ENCODE results near the gene IL19. TPM values are rescaled to one million over a fixed set of nuclear protein-coding genes. Genes with fewer than 3 reads are reported as not detected.

Gene IL19
- total RNA-seq, 1 experiment from 2014 or later, result not detected

DNA sequence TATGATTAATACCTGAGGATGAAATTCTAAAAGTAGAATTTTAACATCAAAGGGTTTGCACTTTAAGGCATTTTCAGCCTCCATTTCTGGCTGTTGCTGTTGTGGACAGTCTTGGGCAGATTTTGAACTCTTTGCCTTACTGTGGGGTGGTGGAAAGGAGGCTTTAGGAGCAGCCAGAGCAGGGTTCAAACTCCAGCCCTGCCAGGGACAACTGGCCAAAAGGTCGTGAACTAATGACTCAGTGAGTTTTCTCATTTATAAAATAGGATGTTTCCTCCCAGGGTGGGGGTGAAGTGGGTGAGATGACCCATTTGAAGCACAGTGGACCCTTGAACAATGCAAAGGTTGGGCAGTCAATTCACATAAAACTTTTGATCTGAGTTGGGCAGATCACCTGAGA lies 49.1 kb upstream of the IL19 start:
- Histone ChIP-seq H4K5ac (ENCODE audit: insufficient read length, low read depth, low read length) (no peak overlapping the region), H3K9ac (ENCODE audit: extremely low read depth, insufficient read length, low read length) (no peak overlapping the region), H2BK5ac (ENCODE audit: insufficient read length, low read length) (no peak overlapping the region), H3K4me2 (ENCODE audit: insufficient read depth, insufficient read length, low read length) (no peak overlapping the region), H3K23ac (ENCODE audit: insufficient read length, low read depth, low read length) (no peak overlapping the region), H3K79me2 (ENCODE audit: insufficient read depth, low read length) (no peaks in the 10 kb centered on the region), H4K91ac (ENCODE audit: insufficient read length, low read depth, low read length) (no peak overlapping the region), H3K4me1 (ENCODE audit: insufficient read depth, low read length) (peaks cover 2% of the 10 kb centered on the region; the same call in 1 of the 2 replicates), H3K79me1 (ENCODE audit: insufficient read depth, low read depth, low read length, poor library complexity, severe bottlenecking) (peaks cover 4% of the 10 kb centered on the region), H3K9me3 (ENCODE audit: control insufficient read depth, low read depth, low read length) (no peaks in the 10 kb centered on the region), H2BK20ac (ENCODE audit: low read depth, low read length, poor library complexity, severe bottlenecking) (no peak overlapping the region), H3K23me2 (ENCODE audit: insufficient read length, low read depth, low read length, poor library complexity, severe bottlenecking) (no peaks in the 10 kb centered on the region), H3K18ac (ENCODE audit: insufficient read length, low read depth, low read length) (no peak overlapping the region), H2AFZ (ENCODE audit: low read length) (no peak overlapping the region), H3K4ac (ENCODE audit: low read depth, low read length) (no peak overlapping the region), H3T11ph (ENCODE audit: low read length) (no peak overlapping the region), H3K14ac (ENCODE audit: insufficient read depth, low read length) (no peak overlapping the region), H3K56ac (ENCODE audit: insufficient read length, low read depth, low read length) (no peak overlapping the region), H2AK5ac (ENCODE audit: insufficient read length, low read length) (no peak overlapping the region), H2BK15ac (ENCODE audit: low read depth, low read length) (no peak overlapping the region), H3K27me3 (ENCODE audit: insufficient read depth, low read length) (no peaks in the 10 kb centered on the region), H3K27ac (ENCODE audit: insufficient read length, low read depth, low read length) (no peak overlapping the region), H4K8ac (replicated peaks; ENCODE audit: insufficient read length, low read depth, low read length) (no peak overlapping the region), H2BK120ac (ENCODE audit: low read depth, low read length, poor library complexity, severe bottlenecking) (no peak overlapping the region), H2BK12ac (ENCODE audit: insufficient read length, low read depth, low read length) (no peak overlapping the region), H4K20me1 (ENCODE audit: control insufficient read depth, insufficient read depth, insufficient read length) (no peaks in the 10 kb centered on the region)
- H3K27me3 Mint-ChIP-seq (ENCODE audit: low read depth), result no peaks in the 10 kb centered on the region
- no peak overlapping the region for H3K4me3 Mint-ChIP-seq
- H3K27ac Mint-ChIP-seq, result no peak overlapping the region
- TF ChIP-seq, protein P1, sequence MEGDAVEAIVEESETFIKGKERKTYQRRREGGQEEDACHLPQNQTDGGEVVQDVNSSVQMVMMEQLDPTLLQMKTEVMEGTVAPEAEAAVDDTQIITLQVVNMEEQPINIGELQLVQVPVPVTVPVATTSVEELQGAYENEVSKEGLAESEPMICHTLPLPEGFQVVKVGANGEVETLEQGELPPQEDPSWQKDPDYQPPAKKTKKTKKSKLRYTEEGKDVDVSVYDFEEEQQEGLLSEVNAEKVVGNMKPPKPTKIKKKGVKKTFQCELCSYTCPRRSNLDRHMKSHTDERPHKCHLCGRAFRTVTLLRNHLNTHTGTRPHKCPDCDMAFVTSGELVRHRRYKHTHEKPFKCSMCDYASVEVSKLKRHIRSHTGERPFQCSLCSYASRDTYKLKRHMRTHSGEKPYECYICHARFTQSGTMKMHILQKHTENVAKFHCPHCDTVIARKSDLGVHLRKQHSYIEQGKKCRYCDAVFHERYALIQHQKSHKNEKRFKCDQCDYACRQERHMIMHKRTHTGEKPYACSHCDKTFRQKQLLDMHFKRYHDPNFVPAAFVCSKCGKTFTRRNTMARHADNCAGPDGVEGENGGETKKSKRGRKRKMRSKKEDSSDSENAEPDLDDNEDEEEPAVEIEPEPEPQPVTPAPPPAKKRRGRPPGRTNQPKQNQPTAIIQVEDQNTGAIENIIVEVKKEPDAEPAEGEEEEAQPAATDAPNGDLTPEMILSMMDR (conservative IDR thresholded peaks at IDR 0.05), result no peak
- no peaks in the 10 kb centered on the region for H3K9me3 Mint-ChIP-seq
- peaks cover 26 to 28% of the 10 kb centered on the region in 2 experiments for H3K4me1 Mint-ChIP-seq
- no CpG with 5 or more reads among the region's 1 CpG for WGBS (ENCODE audit: extremely low coverage, insufficient read length, low lambda C conversion rate)
- no peak for DNase-seq
- H3K36me3 Mint-ChIP-seq (ENCODE audit: insufficient read depth in 1 of 3, low read depth in 3 of 3), result no peaks in the 10 kb centered on the region; a peak in 1 of 7 replicates

Measured in H9 (cell line).